ENCODE data around the gene MMP24.

DNA sequence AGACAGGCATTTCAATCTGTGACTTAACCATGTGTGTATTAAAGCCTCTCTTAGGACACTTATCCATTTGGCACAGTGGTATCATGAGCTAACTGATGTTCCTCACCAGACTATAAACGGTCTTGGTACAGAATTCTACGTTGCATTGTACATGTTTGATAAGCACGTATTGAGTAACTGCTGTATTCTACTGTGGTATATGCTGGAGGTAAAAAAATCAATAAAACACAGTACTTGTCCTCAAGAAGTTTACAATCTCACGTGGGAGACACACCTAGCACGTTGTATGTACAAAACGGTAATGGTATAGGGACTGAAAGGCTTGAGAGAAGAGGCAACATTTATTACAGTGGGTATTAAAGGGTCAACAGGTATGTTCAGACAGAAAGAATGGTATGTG is 98.9 kb downstream of the MMP24 start:
- TF ChIP-seq, protein P1, sequence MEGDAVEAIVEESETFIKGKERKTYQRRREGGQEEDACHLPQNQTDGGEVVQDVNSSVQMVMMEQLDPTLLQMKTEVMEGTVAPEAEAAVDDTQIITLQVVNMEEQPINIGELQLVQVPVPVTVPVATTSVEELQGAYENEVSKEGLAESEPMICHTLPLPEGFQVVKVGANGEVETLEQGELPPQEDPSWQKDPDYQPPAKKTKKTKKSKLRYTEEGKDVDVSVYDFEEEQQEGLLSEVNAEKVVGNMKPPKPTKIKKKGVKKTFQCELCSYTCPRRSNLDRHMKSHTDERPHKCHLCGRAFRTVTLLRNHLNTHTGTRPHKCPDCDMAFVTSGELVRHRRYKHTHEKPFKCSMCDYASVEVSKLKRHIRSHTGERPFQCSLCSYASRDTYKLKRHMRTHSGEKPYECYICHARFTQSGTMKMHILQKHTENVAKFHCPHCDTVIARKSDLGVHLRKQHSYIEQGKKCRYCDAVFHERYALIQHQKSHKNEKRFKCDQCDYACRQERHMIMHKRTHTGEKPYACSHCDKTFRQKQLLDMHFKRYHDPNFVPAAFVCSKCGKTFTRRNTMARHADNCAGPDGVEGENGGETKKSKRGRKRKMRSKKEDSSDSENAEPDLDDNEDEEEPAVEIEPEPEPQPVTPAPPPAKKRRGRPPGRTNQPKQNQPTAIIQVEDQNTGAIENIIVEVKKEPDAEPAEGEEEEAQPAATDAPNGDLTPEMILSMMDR (IDR thresholded peaks at IDR 0.05): no peak
- TF ChIP-seq FOXJ3 (CRISPR knock-in tag; IDR thresholded peaks at IDR 0.05): no peak
- TF ChIP-seq EP300 (IDR thresholded peaks at IDR 0.05; ENCODE audit: borderline replicate concordance in 1 of 2, low read depth in 1 of 2, low read length in 1 of 2): no peak
- no peak for TF ChIP-seq POLR2AphosphoS5 (IDR thresholded peaks at IDR 0.05; ENCODE audit: low read depth, low read length)
- TF ChIP-seq FOSL2 (IDR thresholded peaks at IDR 0.05; ENCODE audit: borderline replicate concordance, low read depth): no peak
- TF ChIP-seq, protein P2, sequence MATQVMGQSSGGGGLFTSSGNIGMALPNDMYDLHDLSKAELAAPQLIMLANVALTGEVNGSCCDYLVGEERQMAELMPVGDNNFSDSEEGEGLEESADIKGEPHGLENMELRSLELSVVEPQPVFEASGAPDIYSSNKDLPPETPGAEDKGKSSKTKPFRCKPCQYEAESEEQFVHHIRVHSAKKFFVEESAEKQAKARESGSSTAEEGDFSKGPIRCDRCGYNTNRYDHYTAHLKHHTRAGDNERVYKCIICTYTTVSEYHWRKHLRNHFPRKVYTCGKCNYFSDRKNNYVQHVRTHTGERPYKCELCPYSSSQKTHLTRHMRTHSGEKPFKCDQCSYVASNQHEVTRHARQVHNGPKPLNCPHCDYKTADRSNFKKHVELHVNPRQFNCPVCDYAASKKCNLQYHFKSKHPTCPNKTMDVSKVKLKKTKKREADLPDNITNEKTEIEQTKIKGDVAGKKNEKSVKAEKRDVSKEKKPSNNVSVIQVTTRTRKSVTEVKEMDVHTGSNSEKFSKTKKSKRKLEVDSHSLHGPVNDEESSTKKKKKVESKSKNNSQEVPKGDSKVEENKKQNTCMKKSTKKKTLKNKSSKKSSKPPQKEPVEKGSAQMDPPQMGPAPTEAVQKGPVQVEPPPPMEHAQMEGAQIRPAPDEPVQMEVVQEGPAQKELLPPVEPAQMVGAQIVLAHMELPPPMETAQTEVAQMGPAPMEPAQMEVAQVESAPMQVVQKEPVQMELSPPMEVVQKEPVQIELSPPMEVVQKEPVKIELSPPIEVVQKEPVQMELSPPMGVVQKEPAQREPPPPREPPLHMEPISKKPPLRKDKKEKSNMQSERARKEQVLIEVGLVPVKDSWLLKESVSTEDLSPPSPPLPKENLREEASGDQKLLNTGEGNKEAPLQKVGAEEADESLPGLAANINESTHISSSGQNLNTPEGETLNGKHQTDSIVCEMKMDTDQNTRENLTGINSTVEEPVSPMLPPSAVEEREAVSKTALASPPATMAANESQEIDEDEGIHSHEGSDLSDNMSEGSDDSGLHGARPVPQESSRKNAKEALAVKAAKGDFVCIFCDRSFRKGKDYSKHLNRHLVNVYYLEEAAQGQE (IDR thresholded peaks at IDR 0.05; ENCODE audit: low read depth, low read length): no peak

Data from SK-N-SH (cell line).